G401 (cell line): ENCODE data around the gene ECI2. TPM values are rescaled to one million over a fixed set of nuclear protein-coding genes. Genes with fewer than 3 reads are reported as not detected.
A peak's percentile ranks its signal among the peaks of the same experiment; 100 is the strongest.
"Not testable (repeated sequence)": the region's sequence is repeated elsewhere in the genome, so short reads cannot be mapped to it uniquely, and the experiment has no call there.

Experiments
- DNase-seq: peaks from one replicate; pipeline ENCODE4 v3.0.0-alpha.2; 2015; ENCODE audit warnings: low spot score
- in situ Hi-C: cut with HindIII; loops from 2 replicates; pipeline ENCODE4 v1.10.0; 2016; ENCODE audit warnings: low sequenced_read_pairs, mixed read lengths
- total RNA-seq: library from RNA; depleted of rRNA; stranded (reverse); fragments of >200 nt; shearing (Covaris generic); gene quantifications from 2 replicates; pipeline ENCODE4 v1.2.3, GENCODE V29; 2014

ECI2 gene
- total RNA-seq, 1 experiment from 2014 or later, result 111 TPM

DNA sequence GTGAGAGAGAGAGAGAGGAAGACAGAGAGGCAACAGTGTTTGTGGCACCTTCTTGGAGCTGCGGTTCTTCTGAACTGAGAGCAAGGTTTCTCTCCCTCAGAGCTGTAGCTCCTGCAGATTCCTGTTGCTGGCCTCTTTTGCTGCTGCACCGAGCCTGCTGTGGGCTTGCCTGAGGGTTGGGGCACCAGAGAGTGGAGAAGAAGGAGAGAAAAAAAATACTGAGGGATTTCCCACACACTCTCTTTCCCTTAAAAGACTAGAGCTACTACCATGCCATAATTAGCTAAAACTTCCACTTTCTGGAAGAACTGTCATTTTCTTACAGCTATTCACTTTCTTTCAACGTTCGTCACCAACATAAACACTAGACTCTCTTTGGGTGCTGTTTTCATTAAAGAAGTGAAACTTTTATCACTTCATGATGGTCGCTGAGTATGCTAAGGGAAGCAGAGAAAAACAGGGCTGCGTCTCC is 18.2 kb upstream of the ECI2 start:
- in situ Hi-C loops, result no loop called here
- DNase-seq, result no peak

DNA sequence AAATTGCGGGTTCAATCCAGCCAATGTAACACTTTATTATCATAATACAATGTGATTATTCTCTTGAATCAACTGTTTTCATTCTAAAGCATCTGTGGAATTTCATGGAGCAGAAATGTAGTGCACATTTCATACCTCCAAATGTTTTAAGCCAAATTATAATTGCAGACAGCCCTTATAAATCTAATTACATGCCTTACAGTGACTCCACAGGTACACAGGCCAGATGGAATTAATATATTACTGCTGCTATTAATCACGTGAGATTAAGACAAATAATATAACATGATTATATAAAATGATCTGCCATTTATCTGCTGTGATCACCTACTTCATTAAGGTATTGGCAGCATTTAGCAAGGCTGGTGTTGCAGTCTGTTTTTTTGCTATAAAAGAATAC is 9.7 kb upstream of the ECI2 start:
- in situ Hi-C loops, result no loop called here
- DNase-seq, result no peak

DNA sequence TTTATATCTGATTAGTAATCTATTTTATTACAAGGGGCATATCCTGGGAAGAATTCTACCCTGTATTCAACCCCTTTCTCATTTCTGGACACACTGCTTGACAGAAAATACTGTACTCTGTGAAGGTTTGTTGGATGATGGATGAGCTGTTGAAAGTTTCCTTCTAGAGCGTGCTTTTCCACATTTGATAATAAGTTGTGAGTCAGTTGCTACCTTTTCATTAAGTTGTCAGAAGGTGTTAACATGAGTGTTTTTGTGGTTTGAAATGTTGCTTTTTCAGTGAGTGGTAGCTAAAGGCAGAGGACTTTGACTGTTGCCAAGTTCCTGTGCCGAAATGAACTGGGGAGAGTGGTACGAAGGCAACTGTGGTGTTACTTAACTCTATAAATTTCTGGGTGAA is 3.9 kb upstream of the ECI2 start:
- in situ Hi-C loops, result no loop called here
- no peak for DNase-seq

DNA sequence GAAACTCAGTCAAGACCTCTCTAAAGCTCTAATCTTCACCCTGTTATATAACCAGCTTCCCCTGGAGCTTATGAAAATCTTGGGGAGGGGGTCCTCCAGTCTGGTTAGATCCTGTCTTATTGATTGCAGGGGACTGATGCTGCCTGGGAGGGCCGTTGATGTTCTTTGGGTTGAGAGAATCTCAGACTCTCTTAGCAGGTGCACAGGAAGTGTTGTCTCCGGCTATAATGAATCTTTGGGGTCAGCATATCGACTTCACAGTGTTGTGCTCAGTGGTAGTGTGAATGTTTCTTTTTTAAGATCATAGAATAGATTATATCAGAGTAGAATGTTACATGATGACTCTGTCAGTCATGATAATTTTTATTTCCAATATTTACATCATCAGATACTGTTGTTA is 2.8 kb upstream of the ECI2 start:
- in situ Hi-C loops, result no loop called here
- no peak for DNase-seq

DNA sequence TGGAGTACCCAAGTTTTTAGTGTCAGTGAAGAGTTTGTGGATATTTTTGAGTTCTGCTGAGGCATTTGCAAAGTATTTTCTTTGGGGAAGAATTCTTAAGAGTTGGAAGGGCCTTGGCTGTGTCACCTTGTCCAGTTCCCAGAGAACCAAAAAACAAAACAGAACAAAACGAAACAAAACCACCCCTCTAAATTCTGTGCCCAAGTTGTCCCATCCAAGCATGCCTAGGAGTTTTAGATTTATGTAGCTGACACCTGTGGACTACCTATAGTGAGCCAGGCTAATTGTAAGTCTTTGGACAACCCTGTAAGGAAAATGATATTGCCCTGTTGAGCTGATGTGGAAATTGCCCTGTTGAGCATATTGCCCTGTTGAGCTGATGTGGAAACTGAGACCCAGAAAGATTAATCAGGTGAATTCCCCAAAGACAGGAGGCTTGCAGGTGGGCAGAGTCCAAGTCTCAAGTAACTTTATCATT is 1.0 kb upstream of the ECI2 start:
- DNase-seq, result no peak
- in situ Hi-C loops, result no loop called here

DNA sequence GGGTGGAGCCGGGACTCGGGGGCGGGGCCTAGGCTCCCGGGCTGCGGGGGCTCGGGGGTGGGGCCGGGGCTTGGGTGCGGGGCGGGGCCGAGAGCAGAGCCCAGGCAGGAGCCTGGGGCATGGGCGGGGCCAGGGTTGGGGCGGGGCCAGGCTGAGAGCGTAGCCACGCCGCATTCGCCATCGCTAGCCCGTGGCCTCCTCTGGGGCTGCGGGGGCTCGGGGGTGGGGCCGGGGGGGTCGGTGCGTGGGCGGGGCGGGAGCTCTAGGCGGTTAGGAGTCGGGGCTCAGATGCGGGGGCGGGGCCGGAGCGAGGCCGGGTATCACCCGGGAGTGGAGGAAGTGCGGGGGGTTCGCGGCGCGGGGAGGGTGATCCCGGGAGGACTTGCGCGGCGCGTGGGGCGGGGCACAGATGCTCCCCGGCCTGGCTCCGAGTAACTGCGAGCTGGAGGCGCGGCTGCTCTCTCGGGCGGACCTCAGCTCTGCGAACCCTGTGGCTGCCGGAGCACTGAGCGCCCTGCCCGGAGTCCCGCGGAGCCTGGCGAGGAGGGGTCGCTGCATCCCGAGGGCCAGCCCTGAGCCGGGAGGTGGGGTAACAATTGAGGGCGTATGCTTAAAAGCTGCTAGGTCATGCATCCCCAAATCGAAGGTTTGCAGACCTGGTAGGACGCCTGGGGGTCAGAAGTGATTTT is 434 bp upstream of the ECI2 start:
- in situ Hi-C loops, result no loop called here

DNA sequence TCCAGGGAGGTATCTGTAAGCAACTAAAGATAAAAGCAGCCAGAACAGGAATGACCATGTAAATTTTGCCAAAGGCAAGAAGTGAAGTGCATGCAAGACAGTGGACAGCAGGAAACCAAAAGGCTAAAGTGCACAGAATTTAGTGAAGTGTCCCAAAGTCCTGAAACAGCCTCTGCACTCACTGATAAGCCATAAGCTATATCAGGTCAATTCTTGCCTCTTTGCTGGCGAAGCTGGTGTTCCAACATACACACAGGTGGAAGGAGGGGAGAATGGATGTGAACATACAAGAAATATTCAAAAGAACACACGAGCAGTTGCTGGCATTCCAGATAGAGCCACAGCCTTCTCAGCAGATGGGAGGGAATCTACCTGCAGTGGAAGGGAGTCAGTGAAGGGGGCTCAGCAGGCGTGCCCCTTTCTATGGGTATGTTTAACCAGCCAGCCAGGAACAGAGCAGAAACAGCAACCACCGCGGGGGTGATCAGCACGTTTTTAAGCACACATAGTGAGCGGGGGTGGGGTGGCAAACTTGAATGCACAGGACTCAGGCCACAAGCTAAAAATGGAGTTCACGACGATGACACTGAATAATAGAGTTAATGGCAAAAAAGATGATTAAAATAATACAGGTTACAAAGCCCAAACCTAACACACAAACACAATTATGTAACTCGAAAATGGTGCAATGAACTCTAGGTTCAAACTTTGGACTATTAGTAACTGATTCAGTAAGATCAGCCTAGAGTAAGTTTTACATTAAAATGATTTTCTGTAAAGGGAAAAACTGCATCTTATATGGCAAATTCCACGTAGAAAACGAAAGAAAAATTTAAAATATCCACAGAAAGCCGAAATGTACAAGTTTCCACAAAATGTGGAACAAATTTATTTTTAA is 1.2 kb downstream of the ECI2 start:
- peak; percentile 44 for DNase-seq
- in situ Hi-C loops, result no loop called here

More for the DNA sequence above, 434 bp upstream of the ECI2 start:
- DNase-seq, result peak; percentile 95

DNA sequence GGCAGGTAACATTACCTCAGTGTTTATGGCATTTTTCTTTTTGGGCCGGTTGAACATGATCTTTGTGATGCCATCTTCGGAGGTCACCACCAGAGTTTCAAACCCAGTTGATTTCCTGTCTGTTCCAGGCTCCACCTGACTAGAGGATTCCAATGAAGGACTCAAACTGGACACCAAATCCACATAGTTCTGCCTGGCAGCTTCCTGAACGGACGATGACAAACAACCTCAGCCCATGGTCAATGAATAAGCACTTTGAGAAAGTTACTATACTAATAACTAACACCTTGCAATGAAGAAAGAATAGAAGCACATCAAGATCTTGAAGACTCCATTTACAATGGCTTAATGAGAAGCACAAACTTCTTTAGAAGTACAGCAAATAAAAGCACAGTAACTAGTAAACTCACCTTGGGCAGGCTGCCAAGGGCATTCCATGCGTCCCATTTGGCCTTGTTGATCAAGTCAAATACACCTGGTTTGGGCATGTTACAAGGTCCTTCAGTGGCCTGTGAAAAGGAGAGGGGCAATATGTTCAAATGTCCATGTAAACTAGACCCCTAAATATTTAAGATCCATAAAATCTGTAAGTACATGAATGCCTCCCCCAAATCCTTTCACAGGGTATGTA is 4.9 kb downstream of the ECI2 start:
- no peak for DNase-seq
- in situ Hi-C loops, result no loop called here

DNA sequence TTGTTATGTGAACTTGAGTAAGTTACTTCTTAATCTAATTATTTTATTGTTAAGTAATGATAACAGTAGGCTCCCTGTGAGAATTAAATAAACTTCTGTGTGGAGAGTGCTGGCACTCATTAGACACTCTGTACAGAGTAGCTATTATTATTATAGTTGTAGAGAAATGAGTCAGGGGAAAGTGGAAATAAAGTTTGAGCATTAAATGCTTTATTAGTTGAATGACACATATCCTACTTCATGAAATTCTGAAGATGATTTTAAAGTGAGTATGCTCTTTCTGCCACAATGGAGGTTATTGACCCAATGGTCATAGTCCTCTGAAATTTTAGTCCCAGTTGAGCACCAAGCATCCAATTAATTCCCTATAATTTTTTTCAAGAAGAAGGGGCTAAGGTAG is 5.9 kb downstream of the ECI2 start:
- in situ Hi-C loops, result no loop called here

DNA sequence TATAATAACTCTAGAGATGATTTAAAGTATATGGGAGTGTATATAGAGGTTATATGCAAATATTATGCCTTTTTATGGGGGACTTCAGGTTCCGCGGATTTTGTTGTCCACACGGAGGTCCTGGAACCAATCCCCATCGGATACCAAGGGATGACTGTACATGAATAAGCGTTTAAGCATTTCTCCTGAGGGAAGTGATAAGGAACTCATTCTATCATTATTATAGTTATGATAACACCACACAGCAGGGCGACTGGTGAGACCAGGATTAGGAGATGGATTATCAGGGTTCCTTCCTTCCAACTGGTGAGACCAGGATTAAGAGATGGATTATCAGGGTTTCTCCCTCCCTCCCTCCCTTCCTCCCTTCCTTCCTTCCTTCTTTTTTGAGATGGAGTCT is 6.6 kb downstream of the ECI2 start:
- in situ Hi-C loops, result no loop called here
- no peak for DNase-seq

More for the DNA sequence above, 5.9 kb downstream of the ECI2 start:
- no peak for DNase-seq

DNA sequence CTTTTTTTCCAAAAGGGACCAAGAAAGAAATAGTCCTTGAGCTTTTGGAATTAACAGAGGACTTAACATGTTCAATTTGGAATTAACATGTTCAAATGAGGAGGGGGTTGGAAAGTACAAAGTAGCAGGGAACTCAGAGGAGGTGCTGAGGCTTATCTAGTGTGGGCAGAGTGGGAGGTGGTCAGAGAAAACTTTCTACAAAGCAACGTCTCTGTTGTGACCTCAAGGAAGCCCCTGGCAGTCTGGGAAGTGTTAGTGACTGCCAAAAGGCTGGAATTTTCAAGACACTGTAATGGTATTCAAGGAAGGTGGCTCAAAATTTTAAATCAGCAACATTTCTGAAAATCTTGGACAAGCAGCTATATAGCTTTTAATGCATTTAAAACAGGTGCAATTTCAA is 7.3 kb downstream of the ECI2 start:
- DNase-seq, result no peak
- in situ Hi-C loops, result no loop called here

DNA sequence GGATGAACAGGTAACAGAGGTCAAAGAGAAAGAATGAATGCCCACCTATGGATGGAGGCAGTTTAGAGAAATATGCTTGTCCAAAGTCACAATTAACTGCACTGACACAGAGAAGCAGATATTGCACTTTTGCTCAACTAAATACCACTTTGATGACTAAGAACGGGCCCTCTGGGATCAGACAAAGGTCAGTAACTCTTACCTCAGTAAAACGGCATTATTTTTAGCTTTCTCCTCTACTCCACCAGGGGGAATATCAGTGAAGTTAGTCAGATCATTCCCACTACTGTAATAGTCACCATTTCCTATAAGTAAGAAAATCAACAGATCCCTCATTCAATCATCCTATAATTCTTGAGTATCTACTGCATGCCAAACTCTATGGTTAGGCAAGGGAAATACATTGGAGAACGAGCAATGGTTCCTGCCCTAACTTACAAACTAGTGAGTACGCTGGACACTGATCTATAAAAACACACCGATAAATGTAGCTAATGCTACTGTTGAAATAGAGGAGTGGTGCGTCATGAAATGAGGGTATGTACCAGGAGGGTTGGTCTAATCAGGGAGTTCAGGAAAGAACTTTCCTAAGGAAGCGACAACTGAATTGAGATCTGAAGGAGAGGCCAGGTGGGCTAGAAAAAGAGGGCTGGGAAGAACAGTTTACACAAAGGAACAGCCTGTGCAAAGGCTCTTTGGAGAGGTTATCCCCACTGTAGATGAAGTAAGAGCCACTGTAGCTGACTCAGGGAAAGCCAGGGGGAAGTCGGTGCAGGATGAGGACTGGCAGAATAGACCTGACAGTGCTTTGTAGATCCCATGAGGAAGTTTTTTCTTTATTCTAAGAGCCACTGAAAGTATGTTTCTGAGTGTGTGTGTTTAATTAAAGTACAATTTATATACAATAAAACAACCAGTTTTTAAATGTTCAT is 9.2 kb downstream of the ECI2 start:
- DNase-seq, result no peak
- in situ Hi-C loops, result no loop called here

DNA sequence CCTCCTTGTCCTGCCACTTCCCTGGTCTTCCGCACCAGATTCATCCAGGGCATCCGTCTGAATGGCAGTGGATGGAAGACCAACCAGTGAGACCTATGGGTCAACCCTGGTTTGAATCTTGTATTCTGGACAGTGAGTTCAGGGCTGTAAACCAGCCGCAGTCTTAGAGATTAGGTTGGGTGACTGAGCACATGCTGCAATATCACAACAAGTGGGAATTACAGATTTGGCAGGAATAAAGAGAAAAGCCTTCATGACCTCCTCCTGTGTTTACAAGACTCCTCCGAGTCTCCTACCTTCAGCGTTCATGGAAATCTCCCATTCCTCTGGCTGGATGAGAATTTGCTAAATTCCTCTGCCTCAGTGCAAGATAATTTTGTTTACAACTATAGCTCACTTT is 9.9 kb downstream of the ECI2 start:
- DNase-seq, result no peak
- in situ Hi-C loops, result no loop called here

DNA sequence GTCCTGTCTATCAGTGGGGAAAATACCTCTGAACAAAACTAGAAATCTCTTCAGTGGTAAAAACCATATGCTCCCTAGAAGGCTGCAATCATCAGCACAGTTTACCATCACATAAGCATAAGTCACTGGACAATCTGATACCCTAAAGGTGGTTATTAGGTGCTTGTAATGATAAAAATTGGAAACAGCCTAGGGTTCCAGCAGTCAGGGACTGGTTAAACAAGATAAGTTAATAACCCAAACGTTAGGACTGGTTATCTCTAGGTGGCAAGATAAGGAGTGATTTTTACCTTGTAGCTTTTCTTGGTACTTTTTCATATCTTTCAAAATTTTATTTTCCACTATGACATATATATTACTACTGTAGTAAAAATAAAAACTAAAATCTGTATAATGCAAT is 11.0 kb downstream of the ECI2 start:
- in situ Hi-C loops, result no loop called here
- DNase-seq, result no peak

DNA sequence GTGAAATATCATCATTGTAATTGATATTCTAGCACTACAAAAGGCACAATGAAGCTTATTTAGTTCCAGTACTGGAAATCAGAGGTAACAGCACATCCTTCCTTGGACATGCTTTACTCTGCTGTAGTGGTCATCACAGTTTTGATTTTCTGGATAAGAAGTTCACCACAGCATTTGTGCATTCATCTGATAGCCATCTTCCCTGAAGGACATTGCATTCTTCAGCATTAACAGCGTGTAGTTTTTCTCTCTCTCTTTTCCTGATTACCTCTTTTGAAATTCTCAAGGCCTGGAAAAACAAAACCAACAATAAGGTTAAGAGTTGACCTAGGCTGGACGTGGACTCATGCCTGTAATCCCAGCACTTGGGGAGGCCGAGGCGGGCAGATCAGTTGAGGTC is 19.6 kb downstream of the ECI2 start:
- no peak for DNase-seq
- in situ Hi-C loops, result no loop called here

DNA sequence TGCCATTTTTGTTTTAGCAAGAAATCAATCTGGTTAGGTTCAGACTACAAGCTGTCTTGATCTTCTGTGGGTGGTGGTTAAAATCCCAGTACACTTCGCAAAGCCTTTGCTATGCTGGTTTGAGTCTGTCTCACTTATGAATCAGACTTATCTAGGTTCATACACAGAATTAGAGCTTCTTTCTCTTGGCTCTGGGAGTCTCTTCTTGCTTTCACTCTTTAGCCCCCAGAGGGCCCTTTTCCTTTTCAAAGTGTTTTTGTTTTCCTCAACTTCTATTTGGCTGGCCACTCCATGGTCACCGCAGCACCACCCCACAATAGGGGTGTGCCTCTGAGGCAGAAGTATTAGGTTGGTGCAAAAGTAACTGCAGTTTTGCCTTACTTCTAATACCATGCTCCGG is 21.3 kb downstream of the ECI2 start:
- in situ Hi-C loops, result no loop called here
- DNase-seq, result no peak

DNA sequence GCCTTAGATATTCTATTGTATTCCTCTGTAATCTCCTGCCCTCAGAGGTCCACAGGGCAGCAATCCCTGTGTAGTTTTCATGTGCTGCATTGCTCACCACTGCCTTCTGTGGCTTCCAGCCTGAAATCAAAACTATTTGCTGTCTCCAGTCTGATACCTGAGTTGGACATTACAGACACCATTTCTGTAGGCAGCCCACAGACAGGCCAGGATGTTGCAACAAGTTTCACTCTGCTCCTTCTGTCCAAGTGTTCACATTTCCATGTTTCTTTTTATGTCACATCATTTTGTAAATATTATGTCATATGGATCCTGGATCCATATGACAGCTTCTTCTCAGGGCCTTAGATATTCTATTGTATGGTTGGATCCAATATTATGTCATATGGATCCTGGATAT is 21.7 kb downstream of the ECI2 start:
- DNase-seq, result no peak
- in situ Hi-C loops, result no loop called here

DNA sequence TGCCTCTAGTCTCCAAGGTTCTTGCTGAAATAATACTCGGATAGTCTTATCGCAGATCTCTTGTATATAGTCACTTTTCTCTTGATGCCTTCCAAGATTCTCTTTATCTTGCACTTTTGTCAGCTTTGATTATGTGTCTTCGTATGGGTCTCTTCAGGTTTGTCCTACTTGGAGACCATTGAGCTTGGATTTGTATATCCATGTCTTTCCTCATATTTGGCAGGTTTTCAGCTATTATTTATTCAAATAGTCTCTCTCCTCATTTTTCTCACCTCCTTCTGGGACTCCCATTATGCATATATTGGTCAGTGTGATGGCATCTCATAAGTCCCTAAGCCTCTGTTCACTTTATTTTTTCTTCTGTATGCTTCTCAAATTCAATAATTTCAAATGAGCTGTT is 23.0 kb downstream of the ECI2 start:
- in situ Hi-C loops, result no loop called here
- no peak for DNase-seq

DNA sequence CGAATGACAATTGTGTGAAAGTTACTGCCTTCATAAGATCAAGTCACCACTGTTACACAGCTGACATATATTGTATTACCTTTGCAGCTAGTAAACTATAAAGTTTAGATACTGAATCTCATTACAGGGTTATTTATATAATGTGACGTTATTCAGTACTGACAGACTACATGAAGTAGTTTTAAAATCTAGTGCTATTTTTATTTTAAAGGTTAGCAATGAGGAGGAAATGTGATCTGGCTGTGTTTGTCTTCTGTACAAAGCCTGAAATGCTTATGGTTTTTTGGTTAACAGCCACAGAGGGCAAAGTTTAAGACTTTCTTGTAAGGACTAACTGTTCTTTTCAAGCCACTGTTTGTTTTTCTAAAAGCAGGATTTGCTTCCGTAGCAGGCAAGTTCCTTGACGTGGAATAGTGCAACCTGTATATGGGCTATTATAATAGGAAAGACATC is 26.0 kb downstream of the ECI2 start:
- in situ Hi-C loops, DNase-seq: not testable (repeated sequence)
